K562 (cell line): ENCODE results near the gene FUT2. TPM values are rescaled to one million over a fixed set of nuclear protein-coding genes. Genes with fewer than 3 reads are reported as not detected.
A peak's percentile ranks its signal among the peaks of the same experiment; 100 is the strongest.

Experiments
- FOXM1 ChIP-seq, 2 experiments: fragments of 450-650 bp in 1 of 2; sonication (generic) in 1 of 2; formaldehyde crosslinking in 1 of 2; IDR thresholded peaks; 2 replicates each; pipeline versions ENCODE4 v1.6.1 to v1.9.0; 2017 to 2022; ENCODE audit warnings: low read depth in 2 of 2, mild to moderate bottlenecking in 2 of 2, missing genetic modification reagents in 1 of 2, moderate library complexity in 1 of 2
- HSF4 ChIP-seq: fragments of 250-450 bp; sonication (Bioruptor Pico); IDR thresholded peaks from 2 replicates; pipeline ENCODE4 v2.1.2; 2022; ENCODE audit warnings: mild to moderate bottlenecking, moderate library complexity, borderline replicate concordance
- LARP7 ChIP-seq: fragments of 450-650 bp; IDR thresholded peaks from 2 replicates; pipeline ENCODE4 v1.6.1; 2016
- MGA ChIP-seq: fragments of 450-650 bp; IDR thresholded peaks from 2 replicates; pipeline ENCODE4 v1.6.1; 2016; ENCODE audit warnings: mild to moderate bottlenecking, moderate library complexity
- SMAD3 ChIP-seq: fragments of 450-650 bp; formaldehyde crosslinking; conservative IDR thresholded peaks from 2 replicates; pipeline ENCODE4 v1.4.0; 2020; ENCODE audit warnings: mild to moderate bottlenecking
- SRSF1 ChIP-seq: fragments of 200-400 bp; formaldehyde crosslinking; IDR thresholded peaks from 2 replicates; pipeline ENCODE4 v1.6.1; 2017; ENCODE audit warnings: mild to moderate bottlenecking, low read depth, low read length, moderate library complexity
- ZNF277 ChIP-seq: fragments of 250-450 bp; sonication (Bioruptor Pico); IDR thresholded peaks from 2 replicates; pipeline ENCODE4 v1.8.0; 2022; ENCODE audit warnings: inconsistent platforms, mild to moderate bottlenecking, moderate library complexity, borderline replicate concordance
- ZNF395 ChIP-seq: fragments of 200-800 bp; sonication (Bioruptor generic); IDR thresholded peaks from 2 replicates; pipeline ENCODE4 v1.6.1; 2017; ENCODE audit warnings: missing genetic modification characterization, missing compliant biosample characterization
- ZNF639 ChIP-seq, 2 experiments: fragments of 200-800 bp in 1 of 2; sonication (Bioruptor generic) in 1 of 2; sonication (generic) in 1 of 2; formaldehyde crosslinking in 1 of 2; IDR thresholded peaks in 1 of 2; conservative IDR thresholded peaks in 1 of 2; 2 replicates each; pipeline versions ENCODE4 v1.5.0 to v1.6.1; 2016 to 2020; ENCODE audit warnings: missing compliant biosample characterization in 1 of 2, missing genetic modification characterization in 1 of 2, missing genetic modification reagents in 1 of 2
- ZNF695 ChIP-seq: fragments of 450-650 bp; formaldehyde crosslinking; IDR thresholded peaks from 2 replicates; pipeline ENCODE4 v1.4.0; 2020; ENCODE audit warnings: mild to moderate bottlenecking, moderate library complexity
- polyA plus RNA-seq, 8 experiments: library from polyadenylated mRNA; depleted of rRNA in 4 of 8; stranded (reverse) in 5 of 8; unstranded in 3 of 8; fragments of >200 nt; fragmentation: Nextera tagmentation in 2 of 8; fragmentation: Illumina TruSeq in 1 of 8; extraction: Ambion mirVana in 2 of 8; extraction: Trizol in 1 of 8; gene quantifications; 2 replicates each; pipeline versions ENCODE4 v1.2.1 to v1.2.3, GENCODE V29; 2011 to 2014; ENCODE audit warnings: inconsistent platforms in 1 of 8, missing spikeins in 1 of 8
- total RNA-seq, 7 experiments: library from RNA; depleted of rRNA in 6 of 7; stranded (reverse); fragments of >200 nt in 6 of 7; fragmentation: Illumina TruSeq in 2 of 7; extraction: Trizol in 2 of 7; gene quantifications; 2 replicates each; pipeline versions ENCODE4 v1.2.1 to v1.2.3, GENCODE V29; 2011 to 2021; ENCODE audit warnings: low replicate concordance in 1 of 7

Gene FUT2
- total and polyA plus RNA-seq, 9 of the 15 experiments (the other 6 are each of a cell fraction or from before 2014, with no cell fraction given) = 0.03 to 0.04 TPM; not detected in 7

GRCh38 chr19:48646001-48646721, 49.6 kb upstream of the FUT2 start, which contains the start of gene CA11 (continued):
- no peak for TF ChIP-seq SRSF1
- no peak for TF ChIP-seq ZNF639 (CRISPR knock-in tag; conservative IDR thresholded peaks at IDR 0.05 in 1 of 2, IDR thresholded peaks at IDR 0.05 in 1 of 2)
- no peak for TF ChIP-seq HSF4 (CRISPR knock-in tag)
- no peak for TF ChIP-seq ZNF695 (CRISPR knock-in tag)
- TF ChIP-seq FOXM1 (IDR thresholded peaks at IDR 0.05; ENCODE audit: low read depth) = peak; percentile 89
- no peak for TF ChIP-seq FOXM1 (CRISPR knock-in tag; IDR thresholded peaks at IDR 0.05; ENCODE audit: low read depth)
- peak; percentile 64; the same call in 1 of the 2 replicates for TF ChIP-seq MGA
- no peak for TF ChIP-seq SMAD3 (CRISPR knock-in tag)
- no peak for TF ChIP-seq ZNF277 (CRISPR knock-in tag)
- no peak for TF ChIP-seq ZNF395 (CRISPR knock-in tag)
- peak; percentile 98 for TF ChIP-seq LARP7
